Esophagus muscularis mucosa (tissue), 4 donors: ENCODE data around the gene SPEF1. TPM values are rescaled to one million over a fixed set of nuclear protein-coding genes. Genes with fewer than 3 reads are reported as not detected.
A peak's percentile ranks its signal among the peaks of the same experiment; 100 is the strongest.

Source experiments
- DNase-seq: peaks from one replicate; pipeline ENCODE4 v3.0.0-alpha.2; 2017; ENCODE audit errors: extremely low spot score
- H3K27ac ChIP-seq, 4 donors: fragments of 200-600 bp; sonication (generic); replicated peaks in 1 of 4; 1 replicate in 3 of 4; 2 replicates in 1 of 4; pipeline ENCODE4 v1.5.1; 2016 to 2019; ENCODE audit warnings: mild to moderate bottlenecking in 1 of 4
- H3K27me3 ChIP-seq, 4 donors: fragments of 200-600 bp; sonication (generic); one replicate each; pipeline versions ENCODE4 v1.5.1 to v1.6.0; 2016 to 2019
- H3K36me3 ChIP-seq, 4 donors: fragments of 200-600 bp; sonication (generic); one replicate each; pipeline ENCODE4 v1.5.1; 2016 to 2019
- H3K4me1 ChIP-seq, 4 donors: fragments of 200-600 bp; sonication (generic); one replicate each; pipeline ENCODE4 v1.5.1; 2016 to 2019
- H3K4me3 ChIP-seq, 4 donors: fragments of 200-600 bp; sonication (generic); 1 replicate in 2 of 4; 2 replicates in 2 of 4; pipeline ENCODE4 v1.5.1; 2016 to 2019; ENCODE audit warnings: mild to moderate bottlenecking in 4 of 4, moderate library complexity in 1 of 4
- H3K9me3 ChIP-seq, 4 donors: fragments of 200-600 bp; sonication (generic); 1 replicate in 3 of 4; 2 replicates in 1 of 4; pipeline ENCODE4 v1.5.1; 2016 to 2019
- CTCF ChIP-seq, 3 experiments: fragments of 200-600 bp in 2 of 3; fragments of 450-650 bp in 1 of 3; sonication (generic) in 2 of 3; IDR thresholded peaks; one replicate each; pipeline ENCODE4 v1.5.1; 2017 to 2019; ENCODE audit warnings: antibody characterized with exemption in 3 of 3, mild to moderate bottlenecking in 2 of 3, moderate library complexity in 1 of 3
- EP300 ChIP-seq: sonication (generic); formaldehyde crosslinking; IDR thresholded peaks from one replicate; pipeline ENCODE4 v1.6.1; 2017; ENCODE audit warnings: antibody characterized with exemption
- POLR2A ChIP-seq: fragments of 450-650 bp; IDR thresholded peaks from one replicate; pipeline ENCODE4 v1.6.1; 2017; ENCODE audit warnings: antibody characterized with exemption, moderate library complexity, mild to moderate bottlenecking, low read depth
- POLR2AphosphoS5 ChIP-seq, 2 donors: sonication (generic); formaldehyde crosslinking; IDR thresholded peaks; one replicate each; pipeline ENCODE4 v1.6.1; 2017; ENCODE audit warnings: antibody characterized with exemption in 2 of 2
- WGBS: methylation state at CpG from one replicate; pipeline ENCODE4 v1.1.5; 2018; 5-methylcytosine and 5-hydroxymethylcytosine counted together
- intact Hi-C: fragments of 100-400 bp; cut with DNase I; formaldehyde crosslinking; loops from one replicate; pipeline ENCODE4 v1.15.1; 2023
- total RNA-seq, 4 donors: library from RNA; depleted of rRNA; stranded (reverse); fragments of >200 nt; gene quantifications; one replicate each; pipeline versions ENCODE4 v1.1.0 to v1.2.1, GENCODE V29; 2016

The SPEF1 gene
- total RNA-seq, 4 donors from 2014 or later = 0.50 TPM; not detected in 3

- Histone ChIP-seq H3K27me3 (no peaks in the 10 kb centered on the region), H3K9me3 (no peaks in the 10 kb centered on the region), H3K4me3 (no peak overlapping the region), H3K27ac (peak overlapping the region in 3 of 4 donors; percentile 18 to 90 (median 83)), H3K4me1 (peaks cover 45 to 71% (median 69%) of the 10 kb centered on the region in 4 donors), H3K36me3 (peaks cover 0 to 20% (median 11%) of the 10 kb centered on the region in 4 donors)
- TF ChIP-seq CTCF (IDR thresholded peaks at IDR 0.05) (no peak), EP300 (no peak), POLR2AphosphoS5 (IDR thresholded peaks at IDR 0.05) (no peak), POLR2A (no peak)
- DNase-seq = no peak
- intact Hi-C loops = no loop called here
- WGBS = 78% methylated on average over 2 of the region's 2 CpGs
Observed at GRCh38 chr20:3783068-3783489, 1.8 kb upstream of the SPEF1 start.

DNA sequence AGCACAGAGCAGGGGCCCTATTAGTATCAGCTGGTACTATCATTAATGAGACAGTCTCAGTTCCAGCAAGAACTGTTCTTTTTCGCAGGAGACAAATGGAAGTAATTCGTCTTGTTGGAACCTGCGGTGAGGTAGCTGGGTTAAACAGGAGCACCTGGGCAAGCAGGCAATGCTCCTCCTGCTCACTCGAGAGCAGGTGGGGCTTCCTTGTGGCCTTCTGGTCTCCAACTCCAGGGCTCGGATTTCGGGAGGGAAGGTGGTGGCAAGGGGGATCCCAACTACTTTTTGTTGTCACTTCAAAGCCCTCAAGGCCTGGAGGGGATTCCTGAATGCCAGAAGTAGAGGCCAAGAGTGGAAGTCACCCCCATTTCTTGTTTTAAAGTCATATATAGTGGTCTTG is 1.3 kb upstream of the SPEF1 start:
- DNase-seq = no peak
- intact Hi-C loops = no loop called here
- no peaks in the 10 kb centered on the region for H3K9me3 ChIP-seq
- 87% methylated on average over 4 of the region's 6 CpGs for WGBS
- no peak overlapping the region for H3K27ac ChIP-seq
- no peaks in the 10 kb centered on the region for H3K27me3 ChIP-seq
- peaks cover 0 to 20% (median 11%) of the 10 kb centered on the region in 4 donors for H3K36me3 ChIP-seq
- no peak overlapping the region for H3K4me3 ChIP-seq
- peaks cover 50 to 71% (median 70%) of the 10 kb centered on the region in 4 donors for H3K4me1 ChIP-seq
- no peak for TF ChIP-seq CTCF (IDR thresholded peaks at IDR 0.05)
- no peak for TF ChIP-seq POLR2A
- no peak for TF ChIP-seq EP300

DNA sequence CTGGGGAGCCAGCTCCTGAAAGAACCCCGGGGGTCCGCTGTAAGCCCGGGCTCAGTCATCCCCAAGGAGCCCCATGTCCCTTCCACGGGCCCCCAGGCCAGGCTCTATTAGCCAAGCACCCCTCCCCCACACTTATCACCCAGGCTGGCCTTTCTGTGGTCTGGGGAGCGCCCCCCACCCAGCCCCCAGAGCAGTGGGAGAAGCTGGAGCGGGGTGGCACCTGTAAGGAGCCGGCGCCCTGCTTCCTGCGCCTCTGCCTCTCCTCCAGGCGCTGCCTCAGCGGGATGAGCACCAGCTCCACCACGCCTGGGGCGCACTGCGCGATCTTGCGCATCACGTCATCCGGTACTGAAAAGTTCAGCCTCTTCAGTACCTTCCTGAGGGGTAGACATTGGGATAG is 2.3 kb downstream of the SPEF1 start:
- Histone ChIP-seq H3K4me1 (peaks cover 29 to 51% (median 48%) of the 10 kb centered on the region in 4 donors), H3K9me3 (no peaks in the 10 kb centered on the region), H3K27me3 (no peaks in the 10 kb centered on the region), H3K36me3 (peaks cover 0 to 17% (median 6%) of the 10 kb centered on the region in 4 donors), H3K27ac (no peak overlapping the region), H3K4me3 (no peak overlapping the region)
- TF ChIP-seq EP300 (no peak), POLR2AphosphoS5 (IDR thresholded peaks at IDR 0.05) (no peak), CTCF (IDR thresholded peaks at IDR 0.05) (no peak), POLR2A (no peak)
- WGBS = 44% methylated on average over 9 of the region's 18 CpGs
- no peak for DNase-seq
- intact Hi-C loops = no loop called here

- 16% methylated on average over 15 of the region's 70 CpGs for WGBS
- Histone ChIP-seq H3K27ac (peak overlapping the region in 3 of 4 donors; percentile 36 to 49 (median 39)), H3K4me3 (peak overlapping the region; percentile 55 to 66 (median 59)), H3K27me3 (no peaks in the 10 kb centered on the region), H3K4me1 (peaks cover 22 to 41% (median 38%) of the 10 kb centered on the region in 4 donors), H3K36me3 (peaks cover 0 to 7% (median under 1%) of the 10 kb centered on the region in 4 donors), H3K9me3 (no peaks in the 10 kb centered on the region)
- peak; percentile 93 for DNase-seq
- TF ChIP-seq CTCF (IDR thresholded peaks at IDR 0.05) (peak in 1 of 3 experiments; percentile 21), EP300 (no peak), POLR2AphosphoS5 (IDR thresholded peaks at IDR 0.05) (peak in 1 of 2 donors; percentile 52)
- intact Hi-C loops = no loop called here
Observed at GRCh38 chr20:3777716-3778629, 3.3 kb downstream of the SPEF1 start.
